Measurements from ENCODE around the gene KAZALD1. TPM values are rescaled to one million over a fixed set of nuclear protein-coding genes. Genes with fewer than 3 reads are reported as not detected.
A peak's percentile ranks its signal among the peaks of the same experiment; 100 is the strongest.

Gene KAZALD1
- total RNA-seq, 1 experiment from 2014 or later: 1.8 TPM

DNA sequence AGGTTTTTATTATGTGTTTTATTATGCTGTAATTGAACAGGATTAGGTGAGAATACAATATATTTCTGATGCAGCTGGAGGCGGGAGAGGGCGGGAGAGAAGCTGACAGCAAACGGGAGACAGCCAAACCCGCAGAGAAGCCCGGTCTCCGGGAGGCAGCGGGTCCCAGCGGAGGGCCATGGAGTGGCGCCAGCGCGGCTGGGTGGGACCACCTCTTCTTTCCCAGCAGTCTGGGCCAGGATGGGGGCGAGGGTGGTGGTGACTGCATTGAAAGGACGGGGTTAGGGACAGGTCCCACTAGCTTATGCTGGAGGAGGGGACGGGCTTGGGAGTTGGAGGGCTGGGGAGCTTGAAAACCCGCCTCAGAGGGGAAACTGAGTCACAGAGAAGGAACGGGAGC is 14.5 kb upstream of the KAZALD1 start:
- no peak for DNase-seq
- TF ChIP-seq, protein P1, sequence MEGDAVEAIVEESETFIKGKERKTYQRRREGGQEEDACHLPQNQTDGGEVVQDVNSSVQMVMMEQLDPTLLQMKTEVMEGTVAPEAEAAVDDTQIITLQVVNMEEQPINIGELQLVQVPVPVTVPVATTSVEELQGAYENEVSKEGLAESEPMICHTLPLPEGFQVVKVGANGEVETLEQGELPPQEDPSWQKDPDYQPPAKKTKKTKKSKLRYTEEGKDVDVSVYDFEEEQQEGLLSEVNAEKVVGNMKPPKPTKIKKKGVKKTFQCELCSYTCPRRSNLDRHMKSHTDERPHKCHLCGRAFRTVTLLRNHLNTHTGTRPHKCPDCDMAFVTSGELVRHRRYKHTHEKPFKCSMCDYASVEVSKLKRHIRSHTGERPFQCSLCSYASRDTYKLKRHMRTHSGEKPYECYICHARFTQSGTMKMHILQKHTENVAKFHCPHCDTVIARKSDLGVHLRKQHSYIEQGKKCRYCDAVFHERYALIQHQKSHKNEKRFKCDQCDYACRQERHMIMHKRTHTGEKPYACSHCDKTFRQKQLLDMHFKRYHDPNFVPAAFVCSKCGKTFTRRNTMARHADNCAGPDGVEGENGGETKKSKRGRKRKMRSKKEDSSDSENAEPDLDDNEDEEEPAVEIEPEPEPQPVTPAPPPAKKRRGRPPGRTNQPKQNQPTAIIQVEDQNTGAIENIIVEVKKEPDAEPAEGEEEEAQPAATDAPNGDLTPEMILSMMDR (IDR thresholded peaks at IDR 0.05; ENCODE audit: unreplicated experiment): no peak
- H3K36me3 Mint-ChIP-seq (ENCODE audit: insufficient read depth, unreplicated experiment): peaks cover 13% of the 10 kb centered on the region
- no peak overlapping the region for H3K27ac Mint-ChIP-seq (ENCODE audit: unreplicated experiment)
- CTCF ChIA-PET: no interaction called here
- H3K9me3 Mint-ChIP-seq (ENCODE audit: low read depth, unreplicated experiment): no peaks in the 10 kb centered on the region
- peaks cover 38% of the 10 kb centered on the region for H3K27me3 Mint-ChIP-seq (ENCODE audit: unreplicated experiment)
- intact Hi-C loops (cut with micrococcal nuclease; ENCODE audit: unreplicated experiment): no loop called here
- H3K4me3 Mint-ChIP-seq (ENCODE audit: low read depth, unreplicated experiment): no peak overlapping the region
- BruUV-seq (replicated peaks): no TSS peak
- H3K4me1 Mint-ChIP-seq (ENCODE audit: low read depth, unreplicated experiment): peaks cover 23% of the 10 kb centered on the region

DNA sequence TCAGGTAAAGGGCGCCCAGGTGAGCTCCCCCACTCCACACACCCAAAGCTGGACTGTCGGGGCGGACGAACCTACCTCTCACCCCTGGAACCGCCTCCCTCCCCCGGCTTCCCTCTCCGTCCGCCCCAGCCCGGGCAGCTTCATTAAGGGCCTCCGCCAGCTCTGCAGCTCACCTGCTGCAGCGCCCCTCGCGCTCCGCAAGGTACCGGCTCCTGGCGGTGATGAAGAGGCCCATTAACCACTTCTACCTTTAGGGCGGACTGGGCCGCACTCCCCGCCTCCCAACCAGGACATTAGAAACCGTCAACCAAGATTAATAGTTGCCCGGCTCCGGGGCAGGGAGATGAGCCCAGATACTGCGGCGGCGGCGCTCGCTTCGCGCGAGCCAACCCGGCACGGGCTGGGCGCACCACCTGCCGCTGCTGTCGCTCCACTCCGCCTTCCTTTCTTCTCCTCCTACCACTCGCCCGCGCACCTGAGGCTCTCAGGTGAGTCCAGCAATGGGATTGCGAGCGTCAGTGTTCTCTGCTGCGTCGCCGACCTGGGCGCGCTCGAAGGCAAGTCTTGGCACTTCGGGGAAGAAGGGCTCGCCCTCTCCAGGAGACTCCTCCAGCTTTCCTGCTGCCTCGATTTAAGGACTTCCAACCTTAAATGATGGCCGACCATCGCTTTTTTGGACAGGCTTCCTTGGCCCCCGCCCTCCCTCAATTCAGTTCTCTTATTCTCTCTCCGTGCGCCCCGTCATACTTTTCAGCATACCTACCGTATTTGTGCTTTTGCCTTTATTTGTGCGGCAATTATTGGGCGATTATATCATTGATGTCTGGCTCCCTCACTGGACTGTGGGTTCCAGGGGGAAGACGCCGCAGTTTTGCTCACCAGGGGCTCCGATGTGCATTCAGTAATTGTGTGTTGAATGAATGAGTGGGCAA is 13.6 kb upstream of the KAZALD1 start:
- Mint-ChIP-seq H3K9me3 (ENCODE audit: low read depth, unreplicated experiment) (no peaks in the 10 kb centered on the region), H3K4me3 (ENCODE audit: low read depth, unreplicated experiment) (peak overlapping the region; percentile 16), H3K27ac (ENCODE audit: unreplicated experiment) (no peak overlapping the region), H3K4me1 (ENCODE audit: low read depth, unreplicated experiment) (peaks cover 13% of the 10 kb centered on the region), H3K27me3 (ENCODE audit: unreplicated experiment) (peaks cover 38% of the 10 kb centered on the region), H3K36me3 (ENCODE audit: insufficient read depth, unreplicated experiment) (peaks cover 4% of the 10 kb centered on the region)
- CTCF ChIA-PET: no interaction called here
- intact Hi-C loops (cut with micrococcal nuclease; ENCODE audit: unreplicated experiment): no loop called here
- BruUV-seq (replicated peaks): no TSS peak
- TF ChIP-seq, protein P1 (IDR thresholded peaks at IDR 0.05; ENCODE audit: unreplicated experiment): no peak
- no peak for DNase-seq

- Mint-ChIP-seq H3K27ac (ENCODE audit: unreplicated experiment) (no peak overlapping the region), H3K4me1 (ENCODE audit: low read depth, unreplicated experiment) (peaks cover 8% of the 10 kb centered on the region), H3K36me3 (ENCODE audit: insufficient read depth, unreplicated experiment) (no peaks in the 10 kb centered on the region), H3K4me3 (ENCODE audit: low read depth, unreplicated experiment) (peak overlapping the region; percentile 31), H3K27me3 (ENCODE audit: unreplicated experiment) (peaks cover 38% of the 10 kb centered on the region), H3K9me3 (ENCODE audit: low read depth, unreplicated experiment) (no peaks in the 10 kb centered on the region)
- peak; percentile 83 for DNase-seq
- CTCF ChIA-PET: interaction anchor here (0.6 to 1.5 kb wide), 12 partner anchors 8 to 140 kb away, joined by 3 to 20 read pairs (median 4); no protein-coding TSS in a partner anchor
- intact Hi-C loops (cut with micrococcal nuclease; ENCODE audit: unreplicated experiment): no loop called here
- TF ChIP-seq, protein P1 (IDR thresholded peaks at IDR 0.05; ENCODE audit: unreplicated experiment): peak; percentile 57
- no TSS peak for BruUV-seq (replicated peaks)
These were observed 11.3 kb upstream of the KAZALD1 start for GRCh38 chr10:101050208-101051069.

- Mint-ChIP-seq H3K36me3 (ENCODE audit: insufficient read depth, unreplicated experiment) (no peaks in the 10 kb centered on the region), H3K4me1 (ENCODE audit: low read depth, unreplicated experiment) (peaks cover 8% of the 10 kb centered on the region), H3K27me3 (ENCODE audit: unreplicated experiment) (peaks cover 24% of the 10 kb centered on the region), H3K4me3 (ENCODE audit: low read depth, unreplicated experiment) (no peak overlapping the region), H3K27ac (ENCODE audit: unreplicated experiment) (no peak overlapping the region), H3K9me3 (ENCODE audit: low read depth, unreplicated experiment) (no peaks in the 10 kb centered on the region)
- no peak for DNase-seq
- TF ChIP-seq, protein P1 (IDR thresholded peaks at IDR 0.05; ENCODE audit: unreplicated experiment): no peak
- intact Hi-C loops (cut with micrococcal nuclease; ENCODE audit: unreplicated experiment): no loop called here
- no TSS peak for BruUV-seq (replicated peaks)
- CTCF ChIA-PET: interaction anchor here (1.3 to 1.8 kb wide), 3 partner anchors 9 to 15 kb away, joined by 3 to 7 read pairs (median 4); partner anchors contain the start of gene KAZALD1
These were observed 9.5 kb upstream of the KAZALD1 start for GRCh38 chr10:101052285-101052684.
